Measurements from ENCODE around the gene NOX3. TPM values are rescaled to one million over a fixed set of nuclear protein-coding genes. Genes with fewer than 3 reads are reported as not detected.

NOX3 gene
- total RNA-seq, 2 donors from 2014 or later = not detected

GRCh38 chr6:155415953-155416352 is 39.7 kb downstream of the NOX3 start:
- no peak for DNase-seq (ENCODE audit: low spot score)
- no peaks in the 10 kb centered on the region for H3K36me3 ChIP-seq
- peaks cover 0 to 7% of the 10 kb centered on the region in 2 donors for H3K4me1 ChIP-seq
- no peaks in the 10 kb centered on the region for H3K27me3 ChIP-seq
- H3K9me3 ChIP-seq = no peaks in the 10 kb centered on the region
- H3K27ac ChIP-seq = no peak overlapping the region
- H3K4me3 ChIP-seq = no peak overlapping the region
- no peak for TF ChIP-seq CTCF (IDR thresholded peaks at IDR 0.05)

GRCh38 chr6:155414049-155414448 is 41.6 kb downstream of the NOX3 start:
- no peaks in the 10 kb centered on the region for H3K36me3 ChIP-seq
- no peaks in the 10 kb centered on the region for H3K9me3 ChIP-seq
- peaks cover 0 to 7% of the 10 kb centered on the region in 2 donors for H3K4me1 ChIP-seq
- no peak overlapping the region for H3K27ac ChIP-seq
- no peak for DNase-seq (ENCODE audit: low spot score)
- H3K27me3 ChIP-seq = no peaks in the 10 kb centered on the region
- H3K4me3 ChIP-seq = no peak overlapping the region
- TF ChIP-seq CTCF (IDR thresholded peaks at IDR 0.05) = no peak

- no peaks in the 10 kb centered on the region for H3K9me3 ChIP-seq
- H3K36me3 ChIP-seq = no peaks in the 10 kb centered on the region
- no peak for DNase-seq (ENCODE audit: low spot score)
Measured at GRCh38 chr6:155412335-155412734, 43.3 kb downstream of the NOX3 start.

GRCh38 chr6:155411154-155412052 is 44.2 kb downstream of the NOX3 start:
- no peaks in the 10 kb centered on the region for H3K9me3 ChIP-seq
- no peak for DNase-seq (ENCODE audit: low spot score)
- H3K27ac ChIP-seq = no peak overlapping the region
- H3K36me3 ChIP-seq = no peaks in the 10 kb centered on the region
- no peaks in the 10 kb centered on the region for H3K4me1 ChIP-seq
- H3K27me3 ChIP-seq = no peaks in the 10 kb centered on the region
- no peak overlapping the region for H3K4me3 ChIP-seq
- no peak for TF ChIP-seq CTCF (IDR thresholded peaks at IDR 0.05)

More at GRCh38 chr6:155412335-155412734, 43.3 kb downstream of the NOX3 start:
- H3K27me3 ChIP-seq = no peaks in the 10 kb centered on the region
- H3K27ac ChIP-seq = no peak overlapping the region
- TF ChIP-seq CTCF (IDR thresholded peaks at IDR 0.05) = no peak
- H3K4me3 ChIP-seq = no peak overlapping the region
- no peaks in the 10 kb centered on the region for H3K4me1 ChIP-seq

GRCh38 chr6:155409391-155409790 is 46.2 kb downstream of the NOX3 start:
- no peaks in the 10 kb centered on the region for H3K27me3 ChIP-seq

More at GRCh38 chr6:155409391-155409790, 46.2 kb downstream of the NOX3 start:
- DNase-seq (ENCODE audit: low spot score) = no peak
- Histone ChIP-seq H3K36me3 (no peaks in the 10 kb centered on the region), H3K27ac (no peak overlapping the region), H3K4me1 (no peaks in the 10 kb centered on the region), H3K9me3 (no peaks in the 10 kb centered on the region), H3K4me3 (no peak overlapping the region)
- no peak for TF ChIP-seq CTCF (IDR thresholded peaks at IDR 0.05)

All from right atrium auricular region (tissue), 2 donors.